CD1c-positive myeloid dendritic cell (primary cell): ENCODE results near the gene TRAP1.

ENCODE experiments used
- DNase-seq: peaks from one replicate; pipeline ENCODE4 v3.0.0-alpha.2; 2016; ENCODE audit errors: extremely low spot score

TRAP1 gene

DNA sequence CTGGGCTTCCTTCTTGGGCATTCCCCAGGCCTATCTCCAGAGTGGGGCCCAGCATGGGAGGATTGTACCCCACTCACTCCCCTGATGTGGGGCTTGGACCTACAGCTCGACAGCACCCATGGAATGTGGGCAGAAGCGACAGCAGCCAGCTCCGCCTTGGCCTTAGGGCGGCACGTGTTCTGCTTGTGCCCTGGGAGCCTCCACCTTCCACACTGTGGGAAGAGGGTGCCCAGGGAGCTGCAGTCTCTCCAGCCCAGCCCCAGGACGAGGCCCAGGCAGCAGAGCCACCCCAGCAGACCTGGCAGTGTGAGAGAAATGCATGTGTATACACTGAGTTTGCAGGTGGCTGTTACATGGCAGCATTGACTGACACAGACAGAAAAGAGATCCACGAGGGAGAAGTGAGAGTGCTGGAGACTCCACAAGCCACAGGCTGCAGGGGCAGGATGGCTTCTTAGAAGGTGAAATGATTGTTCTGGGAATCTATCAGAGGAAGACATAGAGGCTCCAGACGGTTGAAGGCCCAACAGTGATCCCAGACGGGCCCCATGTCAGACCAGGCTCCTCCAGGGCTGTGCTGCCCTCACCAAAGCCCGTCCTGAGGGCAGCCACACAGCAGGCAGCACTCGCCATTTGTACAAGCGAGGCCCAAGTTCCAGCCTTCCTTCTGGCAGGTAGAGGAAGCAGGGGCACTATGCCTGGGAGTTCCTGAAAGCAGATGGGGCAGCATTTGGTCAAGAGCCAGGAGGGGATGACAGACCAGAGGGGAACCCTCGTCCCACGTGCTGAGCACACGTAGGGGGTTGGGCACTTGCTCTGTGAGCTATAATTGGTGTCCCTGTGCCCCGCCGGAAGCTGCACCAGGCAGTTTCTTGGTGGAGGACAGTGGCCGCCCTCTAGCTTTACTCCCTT is 65.6 kb downstream of the TRAP1 start:
- DNase-seq, result no peak

DNA sequence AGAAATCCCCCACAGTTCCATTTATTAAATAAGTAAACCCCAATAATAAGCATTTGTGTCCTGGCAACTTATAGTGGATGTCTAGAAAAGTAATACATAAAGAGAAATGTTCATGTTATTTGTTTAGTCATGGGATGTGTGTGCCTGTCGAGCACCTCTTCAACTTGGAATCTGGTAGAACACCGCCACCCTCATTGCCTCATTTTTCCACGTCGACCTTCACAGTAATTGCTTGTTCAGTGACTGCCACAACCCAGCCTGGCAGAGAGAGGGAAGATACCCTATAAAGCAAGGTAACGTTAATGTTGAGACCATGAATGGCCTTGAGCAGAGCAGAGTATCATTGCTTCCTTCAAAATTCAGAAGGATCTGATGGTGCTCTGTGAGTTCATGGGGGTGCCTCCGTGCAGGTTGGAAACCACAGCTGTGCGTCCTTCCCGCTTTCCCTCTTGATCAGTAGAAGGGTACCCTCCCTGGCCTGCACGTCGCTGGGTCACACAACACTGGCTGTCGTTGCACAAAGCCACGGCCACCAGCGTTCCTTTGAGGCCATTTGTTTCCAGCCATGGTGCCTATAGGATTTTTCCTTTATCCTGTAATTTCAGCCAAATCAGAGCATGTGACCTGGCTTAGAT is 66.6 kb downstream of the TRAP1 start:
- no peak for DNase-seq

DNA sequence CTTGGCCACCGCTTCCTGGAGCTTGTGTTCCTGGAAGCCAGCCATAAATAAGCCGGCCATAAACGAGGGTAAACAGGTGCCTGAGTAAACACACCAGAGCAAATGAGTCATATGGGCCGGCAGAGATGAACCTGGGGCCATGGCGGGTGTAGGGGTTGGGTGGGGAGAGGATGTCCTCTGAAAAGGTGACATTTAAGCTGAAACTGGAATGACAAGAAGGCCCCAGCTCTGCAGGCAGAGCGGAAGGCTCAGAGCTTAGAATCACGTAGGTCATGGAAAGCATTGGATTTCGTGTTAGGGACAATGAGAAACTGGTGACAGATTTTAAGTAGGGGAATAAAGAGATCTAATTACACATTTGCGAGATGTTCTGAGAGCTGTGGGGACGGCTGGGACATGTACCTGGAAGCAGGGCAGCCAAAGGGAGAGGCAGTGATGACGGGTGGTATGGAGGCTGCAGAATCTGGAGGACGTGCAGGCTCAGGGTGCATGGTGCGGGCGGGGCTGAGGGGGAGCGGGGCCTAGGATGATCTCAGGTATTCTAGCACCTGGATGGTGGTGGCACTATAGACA is 70.9 kb downstream of the TRAP1 start:
- no peak for DNase-seq

DNA sequence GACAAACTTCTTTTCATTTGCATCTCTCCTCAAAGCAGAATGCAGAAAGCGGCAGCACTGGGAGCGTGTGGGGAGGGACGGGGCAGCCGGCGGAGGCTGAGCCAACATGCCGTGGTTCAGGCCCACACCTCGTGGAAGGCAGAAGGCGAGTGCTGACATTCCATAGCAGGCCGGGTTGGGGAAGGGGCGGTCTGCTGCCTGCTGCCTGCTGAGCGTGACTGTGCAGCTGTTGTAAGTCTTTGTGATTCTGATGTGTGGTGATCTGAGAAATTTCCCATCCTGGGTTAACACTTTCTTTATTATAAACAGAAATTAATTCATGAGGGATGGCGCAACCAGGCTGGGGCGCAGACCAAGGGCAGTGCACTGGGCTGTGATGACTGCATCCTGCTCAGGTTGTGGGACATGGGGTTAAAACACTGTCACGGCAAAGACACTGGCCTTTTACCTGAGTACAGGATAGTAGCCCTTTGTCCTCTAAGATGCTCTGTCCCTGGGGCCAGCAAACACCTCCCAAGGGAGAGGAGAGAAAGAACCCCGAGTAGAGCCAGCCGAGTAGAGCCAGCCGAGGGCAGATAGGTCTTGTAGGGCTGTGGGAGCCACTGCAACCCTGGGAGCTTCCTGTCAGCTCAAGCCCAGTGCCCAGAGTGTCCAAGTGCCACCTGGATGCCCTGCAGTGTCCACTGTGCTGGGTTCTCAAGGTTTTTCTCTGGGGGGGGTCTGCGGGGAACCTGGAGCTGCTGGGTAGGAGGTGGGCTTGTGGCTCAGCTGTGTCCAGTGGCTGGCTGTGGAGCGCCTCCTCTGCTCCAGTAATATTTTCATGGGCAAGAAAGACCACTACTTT is 71.6 kb downstream of the TRAP1 start:
- DNase-seq, result no peak

DNA sequence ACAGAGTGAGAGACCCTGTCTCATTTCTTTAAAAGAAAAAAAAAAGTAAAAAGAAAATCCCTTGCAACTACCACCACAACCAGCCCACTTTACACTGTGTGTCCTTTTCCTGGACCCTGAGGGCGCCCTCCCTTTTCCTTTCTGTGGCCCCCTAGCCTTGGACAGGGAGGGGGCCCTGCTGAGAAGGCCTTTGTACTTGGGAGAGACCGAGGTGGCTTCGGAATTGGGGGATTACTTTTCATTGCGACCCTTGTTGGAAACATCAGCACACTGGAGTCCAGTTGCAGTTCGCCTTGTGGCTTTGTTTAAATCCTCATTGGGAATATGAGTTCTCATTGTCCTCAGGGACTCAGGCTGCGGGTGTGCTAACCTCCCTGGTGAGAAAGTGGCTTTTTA is 72.2 kb downstream of the TRAP1 start:
- no peak for DNase-seq

DNA sequence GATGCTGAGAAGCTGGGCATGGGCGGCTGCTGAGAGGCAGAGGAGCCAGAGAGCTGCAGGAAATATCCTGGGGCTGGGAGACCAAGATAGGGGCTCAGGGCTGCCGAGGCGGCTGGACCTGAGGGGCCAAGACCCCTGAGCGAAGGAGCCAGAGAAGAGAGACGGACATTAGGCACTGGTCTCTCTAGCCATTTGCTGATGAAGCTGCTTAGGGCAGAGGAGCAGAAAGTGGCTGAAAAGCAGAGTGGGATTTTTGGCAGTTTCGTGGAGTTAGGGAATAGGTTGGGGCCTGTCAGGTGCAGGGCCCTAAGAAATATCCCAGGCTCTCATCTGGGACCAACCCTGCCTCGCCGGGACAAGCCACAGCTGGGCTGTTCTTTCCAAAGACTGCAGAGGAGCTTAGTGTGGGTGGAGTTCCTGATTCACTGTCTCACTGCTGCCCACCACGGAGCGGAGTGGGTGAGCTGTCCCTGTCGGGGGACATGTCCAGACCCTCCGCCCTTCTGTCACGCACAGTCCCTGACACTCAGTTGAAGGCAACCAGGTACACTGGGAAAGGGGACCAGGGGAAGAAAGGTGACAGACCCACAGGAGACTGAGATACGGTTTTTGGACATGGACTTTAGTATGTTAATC is 74.1 kb downstream of the TRAP1 start:
- no peak for DNase-seq

DNA sequence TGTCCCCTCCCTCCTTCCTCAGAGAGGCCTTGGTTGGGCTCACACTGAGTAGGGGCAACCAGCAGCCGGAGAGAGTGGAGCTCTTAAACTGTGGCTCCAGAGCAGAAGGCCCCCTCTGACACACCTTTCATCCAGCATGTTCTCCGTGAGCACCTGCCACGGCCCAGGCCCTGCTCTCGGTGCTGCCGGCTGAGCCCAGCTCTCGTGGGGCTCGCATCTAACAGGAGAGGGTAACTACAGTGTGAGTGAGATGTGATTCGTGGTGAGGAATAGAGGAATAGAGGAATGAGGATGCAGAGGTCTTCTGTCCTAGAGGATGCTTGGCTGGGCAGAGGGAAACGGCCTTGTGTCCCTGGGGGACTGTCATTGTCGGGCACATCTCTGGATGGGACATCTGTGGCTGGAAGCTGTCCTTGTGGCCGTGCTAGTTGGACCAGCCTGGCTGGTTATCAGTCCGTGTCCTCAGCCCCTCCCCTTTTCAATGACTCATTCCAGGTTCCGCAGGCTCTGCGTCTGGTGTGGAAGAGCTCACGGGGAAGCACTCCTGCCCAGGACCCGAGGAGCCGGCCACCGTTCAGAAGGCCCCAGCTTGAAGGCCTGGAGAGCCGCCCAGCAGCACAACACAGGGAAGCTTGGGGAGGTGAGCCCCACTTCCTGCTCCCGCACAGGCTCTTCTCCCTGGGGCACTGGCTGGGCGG is 74.8 kb downstream of the TRAP1 start:
- no peak for DNase-seq

DNA sequence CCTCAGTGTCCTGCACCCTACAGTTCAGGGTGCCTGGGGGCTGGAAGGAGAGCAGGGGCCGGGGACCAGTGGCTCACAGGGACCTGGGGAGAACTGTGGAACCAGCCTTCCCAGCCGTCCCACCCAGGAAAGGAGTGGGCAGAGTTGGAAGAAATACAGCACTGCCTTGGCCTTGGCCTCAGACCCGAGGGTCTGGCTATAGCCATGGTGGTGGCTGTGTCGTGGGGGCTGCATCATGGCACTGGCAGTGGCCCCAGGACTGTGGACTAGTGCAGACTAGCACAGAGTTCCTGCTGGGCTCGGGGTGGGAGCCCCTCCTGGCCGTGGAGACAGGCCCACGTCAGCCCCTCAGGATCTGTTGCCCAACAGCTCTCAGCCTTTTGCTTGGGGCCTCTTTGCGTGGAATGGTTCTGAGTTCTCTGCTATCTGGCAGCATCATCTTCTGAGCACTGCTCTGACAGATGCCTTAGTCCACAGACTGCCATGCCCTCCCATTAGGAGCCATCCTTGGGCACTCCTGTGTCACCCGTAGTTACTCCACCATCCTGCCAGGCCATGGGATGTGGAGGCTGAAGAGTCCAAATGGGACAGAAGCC is 75.4 kb downstream of the TRAP1 start:
- no peak for DNase-seq

DNA sequence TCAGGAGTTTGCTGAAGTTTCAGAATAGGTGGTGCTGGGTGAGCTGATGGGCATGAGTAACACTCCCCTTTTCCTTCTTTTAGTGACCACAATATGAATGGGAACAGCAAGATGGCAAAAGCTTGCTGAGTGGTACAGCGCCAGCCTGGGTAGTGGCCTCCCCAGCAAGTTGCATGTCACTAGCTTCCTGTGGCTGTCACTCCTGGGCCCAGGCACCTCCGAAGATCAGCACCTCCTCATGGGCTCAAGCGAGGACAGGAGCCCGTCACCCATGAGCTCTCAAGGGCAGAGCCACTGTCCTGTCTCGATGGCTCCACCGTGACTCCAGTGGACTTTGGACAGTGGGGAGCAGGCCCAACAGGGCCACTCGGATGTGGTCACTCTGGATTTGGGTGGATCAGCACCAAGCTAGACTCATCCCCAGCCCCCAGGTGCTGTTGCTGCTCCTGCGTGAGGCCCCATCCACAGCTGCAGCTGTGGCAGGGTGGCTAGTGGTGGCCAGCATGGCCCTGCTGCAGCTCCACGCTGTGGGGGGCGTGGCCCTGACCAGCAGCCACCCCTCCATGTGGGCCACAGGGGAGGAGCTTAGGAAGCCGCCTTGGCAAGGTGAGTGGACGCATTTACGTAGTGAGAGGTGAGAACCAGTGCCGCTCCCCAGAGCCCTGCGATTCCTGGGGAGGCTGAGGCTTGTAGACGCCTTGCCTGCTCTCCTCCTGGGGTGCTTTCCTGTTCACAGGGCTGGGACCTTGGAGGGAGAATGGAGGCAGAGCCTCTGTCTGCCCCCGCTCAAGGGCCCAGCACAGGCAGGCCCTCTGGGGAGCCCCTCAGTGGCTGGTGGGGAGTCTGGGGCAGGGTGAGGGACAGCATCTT is 76.5 kb downstream of the TRAP1 start:
- no peak for DNase-seq

DNA sequence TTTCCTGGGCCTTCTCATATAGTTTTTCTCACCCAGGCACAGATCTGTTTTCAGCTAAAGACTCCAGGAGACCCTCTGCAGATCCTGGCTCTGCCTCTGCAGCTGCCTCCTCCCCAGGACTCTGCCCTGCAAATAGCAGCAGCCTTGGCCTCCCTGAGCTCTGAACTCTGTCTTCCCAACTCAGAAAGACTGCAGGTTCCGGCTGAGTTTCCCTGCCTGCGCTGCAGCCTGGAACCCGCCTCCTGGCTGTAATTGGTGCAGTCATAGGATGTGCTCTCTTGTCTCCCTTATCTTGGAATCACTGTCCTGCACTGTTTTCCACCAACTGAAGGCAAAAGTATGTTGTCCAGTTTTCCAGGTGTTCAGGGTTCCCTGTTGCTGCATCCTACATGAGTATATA is 77.1 kb downstream of the TRAP1 start:
- DNase-seq, result no peak

DNA sequence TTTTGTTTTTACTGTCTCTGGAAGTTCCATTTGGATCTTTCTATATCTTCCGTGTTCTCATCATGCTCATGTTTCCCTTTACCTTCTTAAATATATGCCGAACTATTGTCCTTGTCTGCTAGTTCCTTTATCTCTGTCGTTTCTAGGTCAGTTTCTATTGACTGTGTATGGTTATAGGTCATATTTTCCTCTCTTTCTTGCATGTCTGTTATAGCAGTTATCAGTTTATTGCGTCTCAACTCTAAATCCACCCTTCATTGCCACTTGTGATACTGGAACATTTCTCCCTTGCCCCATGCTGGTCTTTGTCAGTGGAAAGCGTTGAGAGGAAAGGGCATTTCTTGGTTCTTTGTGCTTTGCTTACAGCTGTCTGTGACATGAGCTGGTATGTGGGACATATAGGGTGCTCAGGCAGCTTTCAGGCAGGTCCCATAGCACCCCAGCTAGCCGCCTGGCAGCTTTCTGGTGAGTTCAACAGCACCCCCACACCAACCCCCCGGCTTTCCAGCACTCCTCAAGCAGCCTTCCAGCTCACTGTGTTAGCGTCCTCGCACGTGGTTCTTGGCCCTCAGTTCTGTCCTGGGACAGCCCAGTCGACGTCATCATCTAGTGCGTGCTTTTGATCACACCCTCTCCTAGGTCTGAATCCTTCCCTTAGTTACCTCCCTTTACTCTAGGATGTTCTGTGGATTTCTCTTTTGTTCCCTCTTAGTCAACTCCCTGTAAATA is 78.2 kb downstream of the TRAP1 start:
- no peak for DNase-seq

DNA sequence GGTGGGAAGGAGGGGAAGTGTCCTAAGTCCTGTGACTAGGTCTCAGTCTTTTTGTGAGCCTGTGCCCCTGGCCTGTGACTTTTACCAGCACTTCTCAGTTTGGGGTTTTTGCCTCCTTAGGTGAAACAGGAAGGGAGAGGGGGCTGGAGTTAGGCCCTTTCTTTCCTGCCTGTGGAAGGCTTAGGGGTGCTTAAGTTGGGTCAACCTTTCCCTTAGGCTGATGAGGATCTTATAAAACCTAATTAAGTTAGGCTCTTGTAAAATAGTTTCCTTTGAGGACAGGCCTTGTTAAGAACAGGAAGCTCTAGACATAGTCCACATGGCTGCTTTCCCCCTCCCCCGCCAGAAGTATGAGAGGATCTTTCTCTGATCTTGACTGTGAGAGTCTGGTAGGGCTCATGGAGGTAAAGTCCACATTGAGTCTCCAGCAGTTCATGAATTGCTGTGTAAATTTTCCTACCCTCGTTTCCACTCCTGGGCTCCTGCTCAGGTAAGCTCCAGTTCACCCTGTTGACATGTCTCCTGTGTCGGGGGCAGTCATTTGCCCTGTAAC is 79.9 kb downstream of the TRAP1 start:
- DNase-seq, result peak; percentile 52

DNA sequence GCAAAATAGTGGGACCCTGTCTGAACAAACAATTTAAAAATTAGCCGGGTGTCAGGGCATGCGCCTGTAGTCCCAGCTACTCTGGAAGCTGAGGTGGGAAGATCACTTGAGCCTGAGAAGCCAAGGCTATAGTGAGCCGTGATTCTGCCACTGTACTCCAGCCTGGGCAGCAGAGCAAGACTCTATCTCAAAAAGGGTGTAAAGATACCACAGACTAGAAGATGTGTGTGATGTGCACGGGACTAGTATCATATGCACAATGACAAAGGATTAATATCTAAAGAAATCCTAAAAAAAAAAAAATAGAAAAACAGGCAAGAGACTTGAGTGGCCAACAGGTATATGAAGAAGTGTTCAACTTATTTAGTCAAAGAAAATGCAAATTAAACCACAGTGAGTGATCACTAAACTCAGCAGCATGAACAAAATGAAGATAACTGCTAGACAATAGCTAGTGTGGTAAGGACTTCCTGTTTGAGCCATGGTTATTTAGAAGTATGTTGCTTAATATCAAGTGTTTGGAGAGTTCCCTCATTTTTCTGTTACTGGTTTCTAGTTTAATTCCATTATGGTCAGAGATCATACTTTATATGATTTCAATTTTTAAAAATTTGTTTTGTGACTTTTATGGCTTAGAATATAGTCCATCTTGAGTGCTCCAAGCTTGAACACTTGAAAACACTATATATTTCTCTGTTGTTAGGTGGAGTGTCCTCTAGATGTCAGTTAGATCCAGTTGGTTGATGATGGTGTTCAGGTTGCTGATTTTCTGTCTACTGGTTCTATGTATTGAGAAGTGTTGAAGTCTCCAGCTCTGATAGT is 91.2 kb downstream of the TRAP1 start:
- peak; percentile 59 for DNase-seq

DNA sequence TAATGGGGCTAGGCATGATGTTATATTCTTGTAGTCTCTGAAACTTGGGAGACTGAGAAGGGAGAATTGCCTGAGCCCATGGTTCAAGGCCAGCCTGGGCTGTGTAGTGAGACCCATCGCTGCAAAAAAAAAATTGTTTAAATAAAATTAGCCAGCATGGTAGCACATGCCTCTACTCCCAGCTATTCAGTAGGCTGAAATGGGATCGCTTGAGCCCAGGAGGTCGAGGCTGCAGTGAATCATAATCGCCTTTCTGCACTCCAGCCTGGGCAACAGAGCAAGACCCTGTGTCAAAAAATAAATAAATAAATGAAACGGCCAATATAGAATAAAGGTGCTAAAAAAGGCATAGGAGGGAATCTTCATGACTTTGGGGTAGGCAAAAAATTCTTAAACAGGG is 92.0 kb downstream of the TRAP1 start:
- no peak for DNase-seq

DNA sequence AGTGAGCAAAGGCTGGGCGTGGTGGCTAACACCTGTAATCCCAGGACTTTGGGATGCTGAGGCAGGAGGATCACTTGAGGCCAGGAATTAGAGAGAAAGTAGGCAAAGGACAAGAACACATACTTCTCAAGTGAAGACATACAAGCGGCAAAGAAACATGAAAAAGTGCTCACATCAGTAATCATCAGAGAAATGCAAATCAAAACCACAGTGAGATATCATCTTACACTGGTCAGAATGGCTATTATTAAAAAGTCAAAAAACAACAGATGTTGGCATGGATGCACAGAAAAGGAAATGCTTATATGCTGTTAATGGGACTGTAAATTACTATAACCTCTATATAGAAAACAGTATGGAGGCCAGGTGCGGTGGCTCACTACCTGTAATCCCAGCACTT is 93.7 kb downstream of the TRAP1 start:
- no peak for DNase-seq

DNA sequence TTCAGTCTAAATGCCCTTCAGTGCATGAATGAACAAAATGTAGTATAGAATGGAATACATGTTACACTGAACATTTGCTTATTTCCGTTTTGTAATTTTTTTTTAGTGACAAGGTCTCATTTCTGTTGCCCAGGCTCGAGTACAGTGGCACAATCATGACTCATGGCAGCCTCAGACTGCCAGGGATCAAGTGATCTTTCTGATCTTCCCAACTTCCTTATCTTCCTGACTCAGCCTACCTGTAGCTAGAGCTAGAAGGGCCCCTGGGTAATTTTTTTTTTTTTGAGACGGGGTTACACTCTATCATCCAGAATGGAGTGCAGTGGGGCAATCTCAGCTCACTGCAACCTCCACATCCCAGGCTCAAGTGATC is 98.6 kb downstream of the TRAP1 start:
- peak; percentile 56 for DNase-seq

DNA sequence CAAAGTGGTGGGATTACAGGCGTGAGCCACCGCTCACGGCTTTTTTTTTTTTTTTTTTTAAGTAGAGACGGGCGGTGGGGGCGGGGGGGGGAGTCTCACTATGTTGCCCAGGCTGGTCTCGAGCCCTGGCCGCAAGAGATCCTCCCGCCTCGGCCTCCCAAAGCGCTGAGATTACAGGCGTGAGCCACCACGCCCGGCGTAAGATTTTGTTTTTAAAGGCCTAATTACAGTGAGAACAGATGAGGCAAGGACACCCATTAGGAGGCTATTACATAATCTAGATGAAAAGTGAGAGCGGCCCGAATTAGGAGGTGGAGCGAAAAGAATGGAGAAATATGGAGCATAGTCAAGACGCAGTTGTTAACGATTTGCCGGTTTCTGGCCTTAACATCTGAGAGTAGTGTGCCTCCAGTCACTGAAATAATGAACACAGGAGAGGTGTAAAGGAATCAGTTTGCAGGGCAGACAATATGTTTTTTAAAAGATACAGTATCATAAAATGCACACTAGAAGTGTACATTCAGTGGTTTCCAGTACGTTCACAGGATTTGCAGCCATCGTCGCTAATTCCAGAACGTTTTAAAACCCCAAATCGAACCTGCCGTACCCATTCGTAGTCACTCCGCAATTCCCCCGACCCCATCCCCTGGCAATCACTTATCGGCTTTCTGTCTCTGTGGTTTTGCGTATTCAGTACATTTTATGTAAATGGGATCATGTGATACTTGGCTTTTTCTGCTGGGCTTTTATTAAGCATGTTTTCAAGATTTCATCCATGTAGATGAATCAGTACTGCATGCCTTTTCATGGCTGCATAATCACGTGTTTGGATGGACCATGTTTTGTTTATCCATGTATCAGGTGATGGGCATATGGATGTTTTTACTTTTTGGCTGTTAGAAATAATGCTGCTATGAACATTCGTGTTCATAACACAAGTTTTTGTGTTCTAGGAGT is 104.5 kb downstream of the TRAP1 start:
- no peak for DNase-seq
